Endothelial cell of umbilical vein (primary cell): Measurements from ENCODE around the gene APBB2.

Experiments used
- CTCF ChIP-seq, 2 donors: IDR thresholded peaks; 1 replicate in 1 of 2; 2 replicates in 1 of 2; pipeline ENCODE4 v1.5.1; 2011; ENCODE audit warnings: low read length in 2 of 2, mild to moderate bottlenecking in 2 of 2, moderate library complexity in 2 of 2, control low read depth in 1 of 2, inconsistent platforms in 1 of 2, low read depth in 1 of 2; ENCODE audit not compliant: insufficient read depth in 1 of 2; ENCODE audit errors: extremely low read depth in 1 of 2
- EZH2 ChIP-seq: IDR thresholded peaks from 2 replicates; pipeline ENCODE4 v1.6.1; 2012; ENCODE audit warnings: borderline replicate concordance, low read depth, mild to moderate bottlenecking, moderate library complexity, low read length, inconsistent platforms; ENCODE audit not compliant: severe bottlenecking
- FOS ChIP-seq: IDR thresholded peaks from 2 replicates; pipeline ENCODE4 v1.6.1; 2011; ENCODE audit warnings: mild to moderate bottlenecking, low read length, moderate library complexity, borderline replicate concordance; ENCODE audit not compliant: insufficient read depth
- GATA2 ChIP-seq: IDR thresholded peaks from 2 replicates; pipeline ENCODE4 v1.7.0; 2011; ENCODE audit warnings: low read depth, mild to moderate bottlenecking, moderate library complexity, mixed read lengths, low read length; ENCODE audit not compliant: insufficient read length, insufficient read depth
- POLR2A ChIP-seq: IDR thresholded peaks from 2 replicates; pipeline ENCODE4 v1.6.1; 2012; ENCODE audit warnings: low read depth, mild to moderate bottlenecking, control low read depth, low read length
- POLR2AphosphoS5 ChIP-seq: IDR thresholded peaks from 2 replicates; pipeline ENCODE4 v1.6.1; 2012; ENCODE audit warnings: low read depth, mild to moderate bottlenecking, control low read depth, low read length, moderate library complexity; ENCODE audit not compliant: insufficient read depth

GRCh38 chr4:41058426-41058825 is 155.9 kb downstream of the APBB2 start:
- no peak for TF ChIP-seq FOS
- no peak for TF ChIP-seq CTCF (IDR thresholded peaks at IDR 0.05; ENCODE audit: extremely low read depth in 1 of 2, insufficient read depth in 1 of 2, low read depth in 1 of 2, low read length in 2 of 2)
- TF ChIP-seq POLR2A = no peak
- no peak for TF ChIP-seq GATA2
- TF ChIP-seq POLR2AphosphoS5 = no peak
- no peak for TF ChIP-seq EZH2
